Heart right ventricle (tissue), 16 donors: Measurements from ENCODE around the gene LETMD1. TPM values are rescaled to one million over a fixed set of nuclear protein-coding genes. Genes with fewer than 3 reads are reported as not detected.
"Not testable (repeated sequence)": the region's sequence is repeated elsewhere in the genome, so short reads cannot be mapped to it uniquely, and the experiment has no call there.

Experiments
- ATAC-seq, 8 donors: fragments of 200-7000 bp; cut with Tn5 transposase; one replicate each; pipeline ENCODE4 v1.9.1; 2020; ENCODE audit warnings: mild to moderate bottlenecking in 8 of 8, moderate library complexity in 8 of 8, moderate number of reproducible peaks in 1 of 8
- DNase-seq, 2 donors: peaks; one replicate each; pipeline ENCODE4 v3.0.0-alpha.2; 2020
- H3K27ac ChIP-seq, 10 donors: fragments of 200-600 bp; sonication (generic) in 2 of 10; one replicate each; pipeline versions ENCODE4 v1.5.0 to v1.8.0; 2020 to 2022; ENCODE audit warnings: mild to moderate bottlenecking in 3 of 10
- H3K27me3 ChIP-seq, 7 donors: fragments of 200-600 bp; one replicate each; pipeline ENCODE4 v1.8.0; 2021 to 2022; ENCODE audit warnings: mild to moderate bottlenecking in 2 of 7
- H3K36me3 ChIP-seq, 9 donors: fragments of 200-600 bp; sonication (generic) in 1 of 9; one replicate each; pipeline versions ENCODE4 v1.5.0 to v1.8.0; 2020 to 2022; ENCODE audit warnings: mild to moderate bottlenecking in 2 of 9
- H3K4me1 ChIP-seq, 9 donors: fragments of 200-600 bp; sonication (generic) in 1 of 9; one replicate each; pipeline versions ENCODE4 v1.5.0 to v1.8.0; 2020 to 2022; ENCODE audit warnings: mild to moderate bottlenecking in 4 of 9
- H3K4me3 ChIP-seq, 10 donors: fragments of 200-600 bp; sonication (generic) in 2 of 10; one replicate each; pipeline versions ENCODE4 v1.5.0 to v1.8.0; 2020 to 2022; ENCODE audit warnings: mild to moderate bottlenecking in 7 of 10, moderate library complexity in 2 of 10
- H3K9me3 ChIP-seq, 11 donors: fragments of 200-600 bp in 10 of 11; sonication (generic) in 2 of 11; one replicate each; pipeline versions ENCODE4 v1.5.0 to v1.8.0; 2013 to 2022; ENCODE audit warnings: mild to moderate bottlenecking in 2 of 11, control low read depth in 1 of 11, moderate library complexity in 1 of 11
- WGBS, 2 donors: extraction: QIAGEN DNeasy Blood & Tissue Kit; methylation state at CpG; one replicate each; pipeline ENCODE4 v1.1.7; 2013; ENCODE audit warnings: inconsistent platforms in 1 of 2; 5-methylcytosine and 5-hydroxymethylcytosine counted together
- intact Hi-C, 10 donors: fragments of 100-400 bp; cut with DNase I; formaldehyde crosslinking; loops; one replicate each; pipeline versions ENCODE4 v1.11.1 to v1.14.2; 2022
- polyA plus RNA-seq, 2 donors: library from polyadenylated mRNA; stranded (reverse); fragments of 200-250 nt; gene quantifications; one replicate each; pipeline ENCODE4 v1.2.3, GENCODE V29; 2013
- total RNA-seq, 10 donors: library from RNA; stranded (reverse); fragmentation: NEBNext Ultra II Directional in 3 of 10; extraction: Animal tissue kit (Norgen Biotek cat#: 25700) in 3 of 10; gene quantifications; one replicate each; pipeline versions ENCODE4 v1.2.1 to v1.2.4, GENCODE V29; 2021 to 2023
- TF ChIP-seq, protein P1 (sequence below), 9 donors: fragments of 200-600 bp; sonication (generic) in 2 of 9; IDR thresholded peaks; one replicate each; pipeline versions ENCODE4 v1.5.0 to v1.8.0; 2021 to 2022; ENCODE audit warnings: antibody characterized with exemption in 9 of 9, mild to moderate bottlenecking in 5 of 9, moderate library complexity in 1 of 9
- donor health status: Arrhythmogenic right ventricular cardiomyopathy.
- donor health status: ischemic (EF 13 %, LVEDD 7.1; RV severe dilation, severe dysfunction).
- donor health status: healthy with polysubstance abuse.
- donor health status: DM: no; HTN: yes; CAD: no.
- donor health status: DM: no; HTN: no; CAD: no.
- donor health status: ischemic (EF 25% LVEDD 6.9; RV normal size, moderate dysfunction).
- donor health status: ischemic (EF 25% LVEDD 5.7; RV mildly dilated, moderate dysfunction).
- donor health status: healthy.
- donor health status: DM: yes; HTN: yes; CAD: no.
- donor health status: Ischemic cardiomyopathy.
- donor health status: ischemic (EF 35%, LVEDD 5.7; RV mildly dilated, moderate dysfunction).
- donor health status: nonischemic (EF 11% LVEDD 7.7; RV severe dilation, severe dysfunction).
- donor health status: DM: yes; HTN: yes; CAD: no.
- donor health status: PGD.
- donor health status: ischemic (EF 29% LVEDD 5.4; RV normal size, mild dysfunction).
- donor health status: nonischemic (EF 23%, LVEDD 6.1; RV moderate dilation, normal function).

The LETMD1 gene
- total and polyA plus RNA-seq, 12 donors, result 17.3 to 27.3 (median 22.6) TPM

DNA sequence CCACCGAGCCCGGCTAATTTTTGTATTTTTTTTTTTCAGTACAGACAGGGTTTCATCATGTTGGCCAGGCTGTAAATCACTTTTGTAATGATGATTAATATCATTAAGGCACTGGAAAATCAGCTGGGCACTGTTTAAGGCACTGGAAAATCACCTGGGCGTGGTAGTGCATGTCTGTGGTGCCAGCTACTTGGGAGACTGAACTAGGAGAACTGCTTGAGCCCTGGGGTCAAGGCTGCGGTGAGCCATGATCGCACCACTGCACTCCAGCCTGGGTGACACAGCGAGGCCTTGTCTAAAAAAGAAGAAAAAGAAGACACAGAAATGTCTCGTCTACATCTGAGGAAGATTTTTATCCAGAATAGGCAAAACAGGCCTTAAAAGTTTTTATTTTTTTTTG lies 34.7 kb upstream of the LETMD1 start:
- WGBS, 2 donors, result 93 to 98% methylated on average over 7 of the region's 7 CpGs
- intact Hi-C loops, result no loop called here

DNA sequence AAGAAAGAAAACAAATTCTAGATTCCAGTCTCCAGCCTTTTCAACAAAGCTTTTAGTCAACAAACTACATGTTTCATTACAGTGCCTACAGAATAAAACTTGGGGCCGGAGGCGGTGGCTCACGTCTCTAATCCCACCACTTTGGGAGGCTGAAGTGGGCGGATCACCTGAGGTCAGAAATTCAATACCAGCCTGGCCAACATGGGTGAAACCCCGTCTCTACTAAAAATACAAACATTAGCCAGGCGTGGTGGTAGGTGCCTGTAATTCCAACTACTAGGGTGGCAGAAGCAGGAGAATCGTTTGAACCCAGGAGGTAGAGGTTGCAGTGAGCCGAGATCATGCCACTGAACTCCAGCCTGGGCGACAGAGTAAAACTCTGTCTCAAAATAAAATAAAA lies 33.7 kb upstream of the LETMD1 start:
- H3K27ac ChIP-seq, H3K4me3 ChIP-seq, H3K9me3 ChIP-seq, intact Hi-C loops, DNase-seq, H3K36me3 ChIP-seq, H3K27me3 ChIP-seq, ATAC-seq: not testable (repeated sequence)
- 92 to 93% methylated on average over 9 of the region's 9 CpGs for WGBS, 2 donors
- peaks cover 0 to 41% (median 10%) of the 10 kb centered on the region in 9 donors for H3K4me1 ChIP-seq

More for the DNA sequence above, 34.7 kb upstream of the LETMD1 start:
- H3K27me3 ChIP-seq, result no peaks in the 10 kb centered on the region
- no peak overlapping the region for H3K4me3 ChIP-seq
- ATAC-seq (no peak), DNase-seq (no peak)
- H3K4me1 ChIP-seq, result peaks cover 0 to 49% (median 10%) of the 10 kb centered on the region in 9 donors
- no peak overlapping the region for H3K27ac ChIP-seq
- H3K36me3 ChIP-seq, result peaks cover 0 to 2% (median 0%) of the 10 kb centered on the region in 9 donors
- H3K9me3 ChIP-seq, result no peaks in the 10 kb centered on the region
- TF ChIP-seq, protein P1, sequence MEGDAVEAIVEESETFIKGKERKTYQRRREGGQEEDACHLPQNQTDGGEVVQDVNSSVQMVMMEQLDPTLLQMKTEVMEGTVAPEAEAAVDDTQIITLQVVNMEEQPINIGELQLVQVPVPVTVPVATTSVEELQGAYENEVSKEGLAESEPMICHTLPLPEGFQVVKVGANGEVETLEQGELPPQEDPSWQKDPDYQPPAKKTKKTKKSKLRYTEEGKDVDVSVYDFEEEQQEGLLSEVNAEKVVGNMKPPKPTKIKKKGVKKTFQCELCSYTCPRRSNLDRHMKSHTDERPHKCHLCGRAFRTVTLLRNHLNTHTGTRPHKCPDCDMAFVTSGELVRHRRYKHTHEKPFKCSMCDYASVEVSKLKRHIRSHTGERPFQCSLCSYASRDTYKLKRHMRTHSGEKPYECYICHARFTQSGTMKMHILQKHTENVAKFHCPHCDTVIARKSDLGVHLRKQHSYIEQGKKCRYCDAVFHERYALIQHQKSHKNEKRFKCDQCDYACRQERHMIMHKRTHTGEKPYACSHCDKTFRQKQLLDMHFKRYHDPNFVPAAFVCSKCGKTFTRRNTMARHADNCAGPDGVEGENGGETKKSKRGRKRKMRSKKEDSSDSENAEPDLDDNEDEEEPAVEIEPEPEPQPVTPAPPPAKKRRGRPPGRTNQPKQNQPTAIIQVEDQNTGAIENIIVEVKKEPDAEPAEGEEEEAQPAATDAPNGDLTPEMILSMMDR (IDR thresholded peaks at IDR 0.05), result no peak

DNA sequence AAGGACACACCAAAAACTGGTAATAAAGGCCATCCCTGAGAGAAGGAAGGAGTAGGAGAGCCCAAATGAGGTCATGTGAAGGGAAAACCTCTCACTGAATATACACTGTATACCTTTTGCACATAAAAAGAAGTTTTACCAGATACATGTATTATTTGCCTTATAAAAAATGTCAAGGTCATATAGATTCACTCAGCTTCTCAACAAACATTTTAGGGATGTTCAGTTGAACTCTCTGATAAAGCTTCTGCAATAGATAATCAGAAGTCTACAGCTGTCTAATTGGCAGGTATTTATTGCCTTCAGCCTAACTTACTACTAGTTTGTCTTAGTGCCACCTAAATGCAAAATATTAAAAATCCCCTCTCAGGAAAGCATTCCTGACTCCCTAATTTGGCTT lies 30.7 kb upstream of the LETMD1 start:
- no peak overlapping the region for H3K27ac ChIP-seq
- TF ChIP-seq, protein P1 (IDR thresholded peaks at IDR 0.05), result no peak

DNA sequence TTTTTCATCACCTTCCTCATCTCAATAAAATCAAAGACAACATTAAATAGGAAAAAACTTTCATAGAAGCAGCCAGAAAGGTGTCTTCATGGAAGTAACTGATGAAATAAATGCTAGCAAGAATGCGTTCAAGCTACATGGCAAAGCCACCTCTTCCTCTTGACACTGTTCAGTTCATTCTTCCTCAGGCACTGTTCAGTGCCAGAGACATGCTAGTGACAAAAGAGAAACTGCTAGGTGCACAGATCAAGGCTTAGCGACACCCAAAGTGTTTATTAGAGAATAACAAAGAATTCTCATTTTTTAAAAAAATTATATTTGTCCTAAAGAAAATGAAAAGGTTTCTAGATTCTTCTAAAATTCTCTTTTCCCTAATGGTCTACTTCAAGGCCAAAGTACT lies 29.2 kb upstream of the LETMD1 start:
- intact Hi-C loops, result no loop called here

More for the DNA sequence above, 30.7 kb upstream of the LETMD1 start:
- ATAC-seq (no peak), DNase-seq (no peak)
- no peaks in the 10 kb centered on the region for H3K27me3 ChIP-seq
- no peaks in the 10 kb centered on the region for H3K9me3 ChIP-seq
- peaks cover 0 to 47% (median 10%) of the 10 kb centered on the region in 9 donors for H3K4me1 ChIP-seq
- no peak overlapping the region for H3K4me3 ChIP-seq
- no peaks in the 10 kb centered on the region for H3K36me3 ChIP-seq
- intact Hi-C loops, result no loop called here

DNA sequence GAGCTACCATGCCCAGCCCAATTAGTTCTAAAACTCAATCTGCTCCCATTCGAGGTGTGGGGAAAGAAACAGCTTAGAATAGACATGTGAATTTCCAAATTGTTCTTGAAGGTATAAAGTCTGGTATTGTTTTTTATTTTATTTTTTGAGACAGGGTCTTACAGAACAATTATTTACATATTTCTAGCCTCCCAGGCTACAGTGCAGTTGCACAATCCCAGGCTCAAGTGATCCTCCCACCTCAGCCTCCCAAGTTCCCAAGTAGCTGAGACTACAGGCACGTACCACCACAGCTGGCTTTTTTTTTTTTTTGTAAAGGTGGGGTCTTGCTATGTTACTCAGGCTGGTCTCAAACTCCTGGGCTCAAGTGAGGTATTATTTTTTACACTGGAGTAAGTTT lies 28.2 kb upstream of the LETMD1 start:
- H3K9me3 ChIP-seq, result no peaks in the 10 kb centered on the region
- TF ChIP-seq, protein P1 (IDR thresholded peaks at IDR 0.05), result no peak
- ATAC-seq (no peak), DNase-seq (no peak)
- H3K27ac ChIP-seq, result no peak overlapping the region
- H3K4me1 ChIP-seq, result peaks cover 0 to 55% (median 15%) of the 10 kb centered on the region in 9 donors
- 81% methylated on average over 2 of the region's 2 CpGs for WGBS, 2 donors
- no peak overlapping the region for H3K4me3 ChIP-seq
- H3K36me3 ChIP-seq, result no peaks in the 10 kb centered on the region
- no peaks in the 10 kb centered on the region for H3K27me3 ChIP-seq
- intact Hi-C loops, result no loop called here

More for the DNA sequence above, 29.2 kb upstream of the LETMD1 start:
- Histone ChIP-seq H3K4me1 (peaks cover 0 to 47% (median 8%) of the 10 kb centered on the region in 9 donors), H3K4me3 (no peak overlapping the region), H3K27me3 (no peaks in the 10 kb centered on the region), H3K27ac (no peak overlapping the region), H3K9me3 (no peaks in the 10 kb centered on the region), H3K36me3 (no peaks in the 10 kb centered on the region)
- TF ChIP-seq, protein P1 (IDR thresholded peaks at IDR 0.05), result no peak
- 95 to 96% methylated on average over 2 of the region's 2 CpGs for WGBS, 2 donors
- DNase-seq, result no peak
- ATAC-seq, result no peak
